GM19328 (cell line): ENCODE results near the gene SSBP1.
"Not testable (repeated sequence)": the region's sequence is repeated elsewhere in the genome, so short reads cannot be mapped to it uniquely, and the experiment has no call there.

ENCODE experiments used
- ATAC-seq: cut with Tn5 transposase; IDR thresholded peaks from one replicate; pipeline ENCODE4 v1.9.1; 2021; ENCODE audit warnings: mild to moderate bottlenecking, moderate library complexity; ENCODE audit not compliant: unreplicated experiment

The SSBP1 gene, protein sequence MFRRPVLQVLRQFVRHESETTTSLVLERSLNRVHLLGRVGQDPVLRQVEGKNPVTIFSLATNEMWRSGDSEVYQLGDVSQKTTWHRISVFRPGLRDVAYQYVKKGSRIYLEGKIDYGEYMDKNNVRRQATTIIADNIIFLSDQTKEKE

GRCh38 chr7:141737836-141738591, at the start of gene SSBP1:
Gene SSBP1, plus strand, starts transcription at chr7:141738358. Its CDS starts 809 bp downstream, at chr7:141739167.
- peak; percentile 84 for ATAC-seq

GRCh38 chr7:141689072-141689825, 48.9 kb upstream of the SSBP1 start:
- not testable (repeated sequence) for ATAC-seq

DNA sequence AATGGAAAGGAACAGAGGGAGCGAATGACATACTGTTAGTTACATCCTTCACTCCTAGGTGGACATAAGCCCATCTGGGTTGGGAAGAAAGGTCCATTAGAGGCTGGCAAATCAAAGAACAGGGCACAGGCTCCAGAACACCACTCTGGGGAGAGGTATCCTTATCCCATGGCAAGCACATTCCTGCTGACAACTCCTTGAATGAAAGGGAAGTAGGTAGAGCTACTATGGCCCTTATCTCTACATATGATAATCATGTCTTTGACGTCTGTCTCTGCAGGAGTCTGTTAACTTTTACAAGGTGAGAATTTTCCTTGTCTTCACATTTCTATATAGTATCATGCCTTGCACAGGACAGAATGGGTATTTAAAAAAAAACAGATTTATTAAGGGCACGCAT, 46.6 kb upstream of the SSBP1 start:
- ATAC-seq, result no peak

- ATAC-seq, result no peak
These were observed 46.2 kb upstream of the SSBP1 start for GRCh38 chr7:141691961-141692360.

DNA sequence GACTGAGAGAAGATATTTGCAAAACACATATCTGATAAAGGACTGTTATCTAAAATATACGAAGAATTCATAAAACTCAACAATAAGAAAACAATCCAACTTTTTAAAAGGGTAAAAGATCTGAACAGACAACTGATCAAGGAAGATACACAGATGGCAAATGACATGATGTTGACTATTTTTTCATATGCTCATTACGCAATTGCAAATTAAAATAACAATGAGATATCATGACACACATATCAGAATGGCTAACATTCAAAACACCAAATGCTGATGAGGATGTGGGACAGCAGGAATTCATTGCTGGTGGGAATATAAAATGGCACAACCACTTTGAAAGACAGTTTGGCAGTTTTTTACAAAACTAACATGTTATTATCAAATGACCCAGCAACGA, 45.1 kb upstream of the SSBP1 start:
- no peak for ATAC-seq

GRCh38 chr7:141695803-141696289, 42.3 kb upstream of the SSBP1 start:
- no peak for ATAC-seq

DNA sequence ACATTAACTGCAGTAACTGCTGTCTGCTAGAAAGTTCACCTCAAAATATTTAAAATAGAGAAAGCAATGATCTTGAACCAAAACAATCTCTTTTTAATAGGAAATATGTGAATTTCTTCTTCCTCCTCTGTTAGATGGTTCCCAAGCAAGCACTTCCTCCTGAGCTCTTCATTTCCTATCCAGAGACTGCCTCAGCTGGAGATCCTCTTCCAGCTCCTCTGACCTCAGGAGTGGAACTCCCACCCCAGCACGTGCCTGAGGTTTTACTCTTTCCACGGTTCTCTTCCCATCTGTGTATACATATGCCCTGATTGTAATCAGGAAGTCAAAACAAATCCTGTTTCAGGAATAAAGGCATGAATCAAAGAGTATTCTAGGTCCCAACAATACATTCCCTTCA, 41.8 kb upstream of the SSBP1 start:
- ATAC-seq, result no peak

- ATAC-seq, result no peak
These were observed 40.8 kb upstream of the SSBP1 start for GRCh38 chr7:141697211-141697871.

DNA sequence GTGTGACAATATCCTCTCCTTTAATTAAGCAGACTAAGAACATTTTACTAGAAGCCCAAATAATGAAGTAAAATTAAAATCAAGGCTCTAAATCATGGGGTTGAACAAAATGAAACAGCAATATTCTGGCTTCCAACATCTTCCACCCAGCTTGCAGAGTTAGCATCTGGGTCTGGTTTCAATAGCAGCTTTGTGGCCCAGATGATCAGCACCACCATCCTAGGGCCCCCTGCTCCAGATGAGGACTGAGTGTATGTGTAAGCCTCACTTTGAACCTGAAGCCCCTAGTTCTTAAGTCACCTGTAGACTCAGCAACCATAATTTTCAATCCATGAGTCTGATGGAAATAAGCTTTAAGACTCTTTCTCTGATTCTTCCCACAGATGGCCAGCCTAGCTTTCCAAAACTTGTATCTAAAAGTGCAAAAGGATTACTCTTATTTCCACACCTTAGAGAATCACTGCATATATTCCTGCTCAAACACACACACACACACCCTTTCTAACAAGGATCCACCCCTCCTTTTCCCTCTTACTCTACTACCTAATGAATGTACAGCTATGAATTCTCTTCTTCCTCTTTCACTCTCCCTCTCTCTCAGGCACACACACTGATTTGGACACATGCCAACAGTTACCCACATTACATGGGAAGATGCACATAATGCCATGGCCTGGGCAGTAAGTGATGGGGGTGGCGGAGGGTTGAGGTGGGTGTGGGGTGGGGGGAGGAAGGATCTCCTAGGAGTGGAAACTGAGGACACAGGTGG, 39.7 kb upstream of the SSBP1 start:
- no peak for ATAC-seq

DNA sequence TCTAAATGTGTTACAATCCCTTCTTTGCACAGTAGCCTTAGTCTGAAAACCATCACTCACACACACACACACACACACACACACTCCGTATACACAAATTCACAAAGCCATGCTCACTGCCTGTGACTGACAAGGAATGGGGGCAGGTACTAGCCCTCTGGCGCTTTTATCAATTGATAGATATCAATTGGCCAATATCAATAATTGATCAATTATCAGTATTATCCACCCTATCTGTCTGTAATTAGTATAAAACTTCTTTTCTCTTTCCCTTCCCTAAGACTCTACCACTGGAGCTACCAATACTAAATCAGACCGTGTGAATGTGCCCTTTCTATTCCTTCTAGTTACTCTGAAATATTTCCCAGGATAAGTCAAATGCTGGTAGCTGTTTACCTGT, 38.3 kb upstream of the SSBP1 start:
- ATAC-seq, result no peak

GRCh38 chr7:141700296-141700847, 37.8 kb upstream of the SSBP1 start:
- ATAC-seq, result no peak

DNA sequence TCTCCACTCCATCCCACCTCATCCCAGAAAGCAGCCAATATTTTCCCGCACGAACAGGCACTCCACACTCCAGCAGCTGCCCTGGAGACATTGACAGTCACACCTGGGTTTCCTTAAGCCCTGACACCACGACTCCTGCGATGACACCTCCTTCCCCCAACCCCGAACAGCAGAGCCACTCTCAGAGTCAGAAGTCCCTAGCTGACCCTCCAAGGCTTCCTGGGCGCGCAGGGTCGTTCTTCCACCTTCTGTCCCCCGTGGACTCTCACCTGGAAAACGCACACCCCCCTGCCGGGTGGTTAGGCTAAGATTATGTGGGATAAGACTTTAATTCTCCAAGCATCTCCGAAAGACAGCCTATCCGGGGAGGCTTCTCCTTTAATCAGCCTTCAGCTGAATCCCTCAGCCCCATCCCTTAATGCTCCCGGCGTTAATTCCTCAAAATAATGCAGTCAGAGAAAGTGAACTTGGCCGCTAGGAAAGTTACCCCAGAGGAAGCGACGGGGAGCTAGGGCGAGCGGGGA, 37.2 kb upstream of the SSBP1 start:
- ATAC-seq, result no peak

- ATAC-seq, result peak; percentile 75
These were observed 36.6 kb upstream of the SSBP1 start for GRCh38 chr7:141701489-141702046.

DNA sequence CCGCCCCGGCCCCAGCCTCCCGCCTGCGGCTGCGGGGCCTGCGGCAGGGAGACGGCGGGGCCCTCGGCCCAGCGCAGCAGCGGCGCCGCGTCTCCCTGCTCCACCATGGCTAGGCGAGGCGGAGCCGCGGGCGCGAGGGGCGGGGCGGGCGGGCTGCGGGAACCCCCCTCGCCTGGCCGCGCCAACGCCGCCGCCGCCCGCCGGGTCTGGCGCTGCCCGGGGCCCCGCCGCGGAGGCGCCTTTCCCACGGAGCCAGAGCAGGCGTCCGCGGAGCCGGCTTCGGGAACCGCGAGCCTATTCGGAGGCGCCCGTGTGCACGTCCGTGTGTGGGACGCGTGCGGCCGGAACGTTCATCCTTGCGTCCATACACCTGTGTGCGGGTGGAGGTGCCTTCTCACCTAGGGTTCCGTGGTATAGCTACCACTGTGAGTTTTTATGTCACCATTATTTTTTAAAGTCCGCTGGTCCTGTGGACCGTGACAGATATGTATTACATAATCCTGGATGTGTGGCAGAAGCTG, 36.1 kb upstream of the SSBP1 start, which contains the start of gene DENND11:
Gene DENND11 (minus strand): TSS at position 120 of the 521 bp plus-strand sequence. CDS start 13 bp downstream, at position 107.
- peak; percentile 74 for ATAC-seq

GRCh38 chr7:141702892-141703291, 35.3 kb upstream of the SSBP1 start:
- ATAC-seq, result no peak

DNA sequence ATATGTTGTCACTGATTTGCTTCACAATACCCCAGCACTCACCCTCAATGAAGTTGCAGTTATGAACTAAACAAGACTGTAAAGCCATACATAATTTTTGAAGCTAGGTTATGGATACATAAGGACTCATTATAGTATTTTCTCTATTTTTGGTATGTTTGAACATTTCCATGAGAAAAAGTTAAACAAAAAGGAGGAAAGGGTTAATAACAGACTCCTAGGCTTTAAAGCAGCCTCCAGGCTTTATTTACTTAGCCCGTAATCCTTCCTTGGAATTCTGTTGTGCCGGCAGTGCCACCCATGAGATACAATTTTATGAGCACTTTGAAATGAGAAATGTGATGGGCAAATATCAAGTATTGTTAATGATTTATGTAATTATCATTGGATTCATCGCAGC, 34.0 kb upstream of the SSBP1 start:
- no peak for ATAC-seq

DNA sequence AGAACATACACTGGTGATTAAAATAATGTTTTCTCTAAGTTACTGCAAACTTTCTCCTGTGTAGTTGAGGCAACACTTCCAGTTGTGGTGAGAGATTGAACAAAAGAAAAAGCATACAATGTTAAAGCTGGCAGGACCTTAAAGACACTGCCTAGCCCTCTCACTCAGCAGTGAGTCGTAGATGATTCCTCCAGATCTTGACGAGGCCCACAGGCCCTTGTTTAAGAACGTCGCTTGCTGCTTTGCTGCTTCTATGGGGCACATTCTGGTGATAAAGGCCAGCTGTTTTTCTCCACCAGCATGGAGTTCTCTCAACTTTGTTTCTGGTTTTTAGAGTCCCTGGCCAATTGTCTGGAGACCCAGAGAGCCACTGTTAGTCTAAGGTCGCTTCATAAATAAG, 33.4 kb upstream of the SSBP1 start:
- ATAC-seq, result no peak

DNA sequence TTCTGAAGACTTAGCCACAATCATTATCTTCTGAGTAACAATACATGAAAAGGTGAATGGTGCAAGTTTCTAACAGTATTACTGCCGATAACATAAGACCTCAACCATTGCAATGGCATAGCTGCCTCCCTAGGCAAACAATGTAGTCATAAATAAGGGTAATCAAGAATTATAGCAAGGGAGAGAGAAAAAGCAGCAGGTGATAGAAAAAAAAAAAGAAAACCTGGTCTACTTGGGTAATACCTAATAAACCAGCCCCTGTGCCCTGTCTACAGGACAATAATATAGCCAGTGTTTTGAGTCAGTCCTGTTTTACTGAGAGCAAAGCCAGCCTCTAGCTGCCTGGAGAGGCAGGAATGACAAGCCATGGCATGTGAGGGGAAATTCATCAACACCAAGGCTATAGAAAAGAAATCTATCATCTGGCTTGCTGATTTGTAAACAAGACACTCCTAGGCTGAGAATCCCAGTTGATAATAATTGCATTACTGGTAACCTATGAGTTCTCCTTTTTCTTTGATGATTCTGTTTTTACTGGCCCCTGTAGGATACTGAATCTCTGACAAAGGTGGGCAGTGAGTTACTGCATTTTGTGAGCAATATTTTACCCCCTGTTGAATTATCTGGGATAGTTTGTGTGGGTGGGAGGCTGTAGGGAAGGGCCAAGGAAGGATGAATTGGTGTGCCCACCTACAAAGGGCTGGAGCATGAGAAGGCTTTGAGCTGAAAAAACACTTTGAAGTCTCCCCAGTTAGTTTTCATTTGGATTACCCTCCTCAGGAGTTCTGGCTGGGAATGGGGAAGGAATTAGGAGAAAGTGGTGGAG, 31.7 kb upstream of the SSBP1 start:
- ATAC-seq, result no peak
